Measurements from ENCODE around the gene TLR10. TPM values are rescaled to one million over a fixed set of nuclear protein-coding genes. Genes with fewer than 3 reads are reported as not detected.

The TLR10 gene
- total RNA-seq, 2 experiments from 2014 or later: 27.4 to 34.5 TPM

DNA sequence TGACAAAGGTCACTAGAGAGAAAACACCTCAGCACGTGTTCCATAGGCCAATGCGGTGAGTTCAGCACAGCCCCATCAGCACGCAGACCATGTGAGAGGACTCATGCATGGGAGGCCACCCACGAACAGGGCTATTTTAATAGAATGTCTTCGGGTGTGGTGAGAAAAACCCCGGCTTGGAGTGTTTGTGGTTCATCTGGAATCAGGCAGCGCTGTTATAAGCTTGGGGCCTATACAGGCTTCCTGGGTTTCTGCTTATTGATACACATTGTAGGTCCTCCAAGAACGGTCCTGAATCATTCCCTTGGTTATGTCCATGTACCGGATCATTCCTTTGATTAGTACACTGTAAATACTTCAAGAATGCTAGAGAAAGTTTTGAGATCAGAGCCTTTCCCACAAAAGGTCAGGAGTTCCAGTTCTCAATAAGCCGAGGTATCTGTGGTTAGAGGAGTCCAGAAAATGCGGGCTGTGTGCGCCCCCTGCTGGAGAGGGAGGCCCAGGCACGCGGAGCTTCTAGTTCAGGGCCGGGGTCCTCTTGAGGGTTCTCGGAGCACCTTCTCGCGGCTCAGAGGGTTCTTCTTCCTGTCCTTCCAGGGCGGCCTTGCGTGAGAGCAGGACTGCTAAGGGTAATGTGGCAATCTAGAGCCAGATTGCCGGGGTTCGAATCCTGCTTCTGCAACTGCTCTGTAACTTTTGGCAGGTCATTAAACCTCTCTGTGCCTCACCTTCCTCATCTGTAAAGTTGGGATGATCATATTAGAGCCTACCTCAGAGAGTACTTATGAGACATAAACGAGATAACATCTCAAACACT, 51.8 kb downstream of the TLR10 start:
- Histone ChIP-seq H3K79me2 (ENCODE audit: insufficient read depth, low read depth, low read length) (no peaks in the 10 kb centered on the region), H3K4me2 (ENCODE audit: low read length) (no peak overlapping the region), H3K27ac (ENCODE audit: low read depth, low read length, poor library complexity, severe bottlenecking) (no peak overlapping the region), H2AFZ (ENCODE audit: low read length) (peak overlapping the region; percentile 32; the same call in 1 of the 2 replicates), H3K4me3 (ENCODE audit: low read depth, low read length, poor library complexity, severe bottlenecking) (no peak overlapping the region), H3K4me1 (ENCODE audit: insufficient read depth, low read length, poor library complexity, severe bottlenecking) (no peaks in the 10 kb centered on the region), H3K9me3 (ENCODE audit: low read length) (peaks cover 4% of the 10 kb centered on the region; the same call in 1 of the 2 replicates), H3K36me3 (ENCODE audit: insufficient read depth, low read length) (no peaks in the 10 kb centered on the region), H4K20me1 (ENCODE audit: insufficient read depth, low read length) (no peaks in the 10 kb centered on the region), H3K9me2 (ENCODE audit: insufficient read depth, low read length) (no peaks in the 10 kb centered on the region)
- TF ChIP-seq, protein P1, sequence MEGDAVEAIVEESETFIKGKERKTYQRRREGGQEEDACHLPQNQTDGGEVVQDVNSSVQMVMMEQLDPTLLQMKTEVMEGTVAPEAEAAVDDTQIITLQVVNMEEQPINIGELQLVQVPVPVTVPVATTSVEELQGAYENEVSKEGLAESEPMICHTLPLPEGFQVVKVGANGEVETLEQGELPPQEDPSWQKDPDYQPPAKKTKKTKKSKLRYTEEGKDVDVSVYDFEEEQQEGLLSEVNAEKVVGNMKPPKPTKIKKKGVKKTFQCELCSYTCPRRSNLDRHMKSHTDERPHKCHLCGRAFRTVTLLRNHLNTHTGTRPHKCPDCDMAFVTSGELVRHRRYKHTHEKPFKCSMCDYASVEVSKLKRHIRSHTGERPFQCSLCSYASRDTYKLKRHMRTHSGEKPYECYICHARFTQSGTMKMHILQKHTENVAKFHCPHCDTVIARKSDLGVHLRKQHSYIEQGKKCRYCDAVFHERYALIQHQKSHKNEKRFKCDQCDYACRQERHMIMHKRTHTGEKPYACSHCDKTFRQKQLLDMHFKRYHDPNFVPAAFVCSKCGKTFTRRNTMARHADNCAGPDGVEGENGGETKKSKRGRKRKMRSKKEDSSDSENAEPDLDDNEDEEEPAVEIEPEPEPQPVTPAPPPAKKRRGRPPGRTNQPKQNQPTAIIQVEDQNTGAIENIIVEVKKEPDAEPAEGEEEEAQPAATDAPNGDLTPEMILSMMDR (conservative IDR thresholded peaks at IDR 0.05; ENCODE audit: low read length): peak; percentile 99
- no peak for TF ChIP-seq EZH2phosphoT487 (IDR thresholded peaks at IDR 0.05; ENCODE audit: borderline replicate concordance, low read depth, low read length)
- DNase-seq (ENCODE audit: low spot score): peak; percentile 73
- CTCF ChIA-PET (ENCODE audit: unreplicated experiment): no interaction called here
- intact Hi-C loops (cut with micrococcal nuclease; ENCODE audit: unreplicated experiment): loop anchor here (1.0 kb wide), 1 partner anchor 552 kb away; no protein-coding TSS in a partner anchor
- BruUV-seq (replicated peaks): no TSS peak
- POLR2A ChIA-PET: interaction anchor here (0.9 kb wide), 1 partner anchor 48 kb away, joined by 3 read pairs; no protein-coding TSS in a partner anchor

DNA sequence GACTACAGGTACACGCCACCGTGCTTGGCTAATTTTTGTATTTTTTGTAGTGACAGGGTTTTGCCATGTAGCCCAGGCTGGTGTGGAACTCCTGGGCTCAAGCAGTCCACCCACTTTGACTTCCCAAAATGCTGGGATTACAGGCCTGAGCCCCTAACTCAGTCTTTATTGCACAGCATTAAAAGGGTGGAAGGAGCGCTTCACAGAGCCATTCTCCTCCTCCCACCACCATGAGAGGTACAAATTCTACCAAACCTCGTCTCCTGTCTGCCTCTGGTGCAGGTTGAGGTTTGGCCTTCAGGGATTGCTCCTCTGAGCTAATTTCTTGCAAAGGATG, 52.3 kb downstream of the TLR10 start:
- H3K9me2 ChIP-seq (ENCODE audit: insufficient read depth, low read length): no peaks in the 10 kb centered on the region
- H3K36me3 ChIP-seq (ENCODE audit: insufficient read depth, low read length): no peaks in the 10 kb centered on the region
- H3K9me3 ChIP-seq (ENCODE audit: low read length): peaks cover 4% of the 10 kb centered on the region; the same call in 1 of the 2 replicates
- DNase-seq (ENCODE audit: low spot score): no peak
- no peak overlapping the region for H3K4me3 ChIP-seq (ENCODE audit: low read depth, low read length, poor library complexity, severe bottlenecking)
- BruUV-seq (replicated peaks): no TSS peak
- no peak overlapping the region for H2AFZ ChIP-seq (ENCODE audit: low read length)
- TF ChIP-seq EZH2phosphoT487 (IDR thresholded peaks at IDR 0.05; ENCODE audit: borderline replicate concordance, low read depth, low read length): no peak
- TF ChIP-seq, protein P1 (conservative IDR thresholded peaks at IDR 0.05; ENCODE audit: low read length): no peak
- no peak overlapping the region for H3K4me2 ChIP-seq (ENCODE audit: low read length)
- no peak overlapping the region for H3K27ac ChIP-seq (ENCODE audit: low read depth, low read length, poor library complexity, severe bottlenecking)
- no peaks in the 10 kb centered on the region for H3K4me1 ChIP-seq (ENCODE audit: insufficient read depth, low read length, poor library complexity, severe bottlenecking)
- POLR2A ChIA-PET: no interaction called here
- no peaks in the 10 kb centered on the region for H4K20me1 ChIP-seq (ENCODE audit: insufficient read depth, low read length)
- intact Hi-C loops (cut with micrococcal nuclease; ENCODE audit: unreplicated experiment): no loop called here
- H3K79me2 ChIP-seq (ENCODE audit: insufficient read depth, low read depth, low read length): no peaks in the 10 kb centered on the region
- CTCF ChIA-PET (ENCODE audit: unreplicated experiment): no interaction called here

DNA sequence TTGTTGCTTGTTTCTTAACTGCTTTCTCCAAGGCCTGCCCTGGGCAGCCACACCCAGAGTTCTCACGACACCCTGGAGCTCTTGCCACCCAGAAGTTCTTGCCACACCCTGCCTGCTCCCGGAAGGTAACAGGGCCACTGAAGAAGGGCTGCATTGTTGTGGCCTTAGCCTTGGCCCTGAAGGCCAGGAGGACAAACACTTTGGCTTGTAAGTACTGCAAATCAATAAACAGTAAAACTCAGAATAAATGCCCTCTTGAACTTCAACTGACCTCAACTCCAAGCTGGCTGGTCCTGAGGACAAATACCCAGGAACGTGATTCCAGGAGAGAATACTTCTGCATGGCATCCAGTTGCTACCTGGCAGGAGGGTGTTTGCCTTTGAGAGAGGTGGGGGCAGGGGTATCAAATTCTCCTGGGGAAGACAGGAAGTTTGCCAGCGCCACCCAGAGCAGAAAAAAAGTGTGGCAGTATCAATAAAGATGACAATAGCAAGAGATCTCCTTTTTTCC, 54.1 kb downstream of the TLR10 start:
- Histone ChIP-seq H3K4me3 (ENCODE audit: low read depth, low read length, poor library complexity, severe bottlenecking) (no peak overlapping the region), H2AFZ (ENCODE audit: low read length) (no peak overlapping the region), H3K4me1 (ENCODE audit: insufficient read depth, low read length, poor library complexity, severe bottlenecking) (no peaks in the 10 kb centered on the region), H3K9me3 (ENCODE audit: low read length) (peaks cover under 1% of the 10 kb centered on the region; the same call in 1 of the 2 replicates), H4K20me1 (ENCODE audit: insufficient read depth, low read length) (no peaks in the 10 kb centered on the region), H3K9me2 (ENCODE audit: insufficient read depth, low read length) (no peaks in the 10 kb centered on the region), H3K27ac (ENCODE audit: low read depth, low read length, poor library complexity, severe bottlenecking) (no peak overlapping the region), H3K4me2 (ENCODE audit: low read length) (no peak overlapping the region), H3K79me2 (ENCODE audit: insufficient read depth, low read depth, low read length) (no peaks in the 10 kb centered on the region), H3K36me3 (ENCODE audit: insufficient read depth, low read length) (no peaks in the 10 kb centered on the region)
- POLR2A ChIA-PET: interaction anchor here (1.1 kb wide), 1 partner anchor 13 kb away, joined by 3 read pairs; no protein-coding TSS in a partner anchor
- BruUV-seq (replicated peaks): no TSS peak
- CTCF ChIA-PET (ENCODE audit: unreplicated experiment): no interaction called here
- no peak for TF ChIP-seq EZH2phosphoT487 (IDR thresholded peaks at IDR 0.05; ENCODE audit: borderline replicate concordance, low read depth, low read length)
- no peak for DNase-seq (ENCODE audit: low spot score)
- intact Hi-C loops (cut with micrococcal nuclease; ENCODE audit: unreplicated experiment): no loop called here

All from OCI-LY7 (cell line).